Naive thymus-derived CD4-positive, alpha-beta T cell (primary cell): ENCODE measurements around the gene DBH. TPM values are rescaled to one million over a fixed set of nuclear protein-coding genes. Genes with fewer than 3 reads are reported as not detected.
A peak's percentile ranks its signal among the peaks of the same experiment; 100 is the strongest.
"Not testable (repeated sequence)": the region's sequence is repeated elsewhere in the genome, so short reads cannot be mapped to it uniquely, and the experiment has no call there.

Source experiments
- ATAC-seq: fragments of 150-1000 bp; cut with Tn5 transposase; 2 replicates; pipeline ENCODE4 v1.10.0; 2021; ENCODE audit warnings: mild to moderate bottlenecking, moderate library complexity
- CTCF ChIA-PET: fragments of 350-600 bp; sonication (Branson Sonifier 250); formaldehyde crosslinking; loops from one replicate; lab custom pipeline; 2021; ENCODE audit warnings: antibody characterized with exemption; lab: Charles Lee
- POLR2A ChIA-PET: fragments of 350-600 bp; sonication (Branson Sonifier 250); formaldehyde crosslinking; loops from one replicate; lab custom pipeline; 2021; ENCODE audit warnings: antibody characterized with exemption, inconsistent platforms; lab: Charles Lee
- DNase-seq, 9 donors: peaks; one replicate each; pipeline versions ENCODE4 v3.0.0 to v3.0.0-alpha.2; 2020 to 2022; ENCODE audit warnings: mixed read lengths in 1 of 9
- H3K27ac ChIP-seq: one replicate; pipeline ENCODE4 v1.7.0; 2013; ENCODE audit warnings: mild to moderate bottlenecking, low read depth, low read length, moderate library complexity
- H3K27me3 ChIP-seq, 2 donors: one replicate each; pipeline ENCODE4 v1.7.0; 2013; ENCODE audit warnings: low read length in 2 of 2, mild to moderate bottlenecking in 2 of 2, moderate library complexity in 2 of 2; ENCODE audit not compliant: control insufficient read depth in 2 of 2, insufficient read depth in 2 of 2
- H3K36me3 ChIP-seq, 3 experiments: 1 replicate in 2 of 3; 2 replicates in 1 of 3; pipeline ENCODE4 v1.7.0; 2013; ENCODE audit warnings: low read length in 3 of 3, mild to moderate bottlenecking in 3 of 3, moderate library complexity in 1 of 3; ENCODE audit not compliant: insufficient read depth in 3 of 3, control insufficient read depth in 2 of 3
- H3K4me1 ChIP-seq, 2 donors: one replicate each; pipeline ENCODE4 v1.7.0; 2013; ENCODE audit warnings: low read length in 2 of 2, mild to moderate bottlenecking in 2 of 2, moderate library complexity in 1 of 2; ENCODE audit not compliant: control insufficient read depth in 2 of 2, insufficient read depth in 2 of 2
- H3K4me3 ChIP-seq: 2 replicates; pipeline ENCODE4 v1.7.0; 2013; ENCODE audit warnings: mild to moderate bottlenecking, low read length
- H3K9me3 ChIP-seq, 3 experiments: 1 replicate in 2 of 3; 2 replicates in 1 of 3; pipeline ENCODE4 v1.7.0; 2013; ENCODE audit warnings: low read length in 3 of 3; ENCODE audit not compliant: control insufficient read depth in 2 of 3
- H3K27ac Mint-ChIP-seq, 9 donors: one replicate each; pipeline ENCODE4 v1.8.0; 2020 to 2022; ENCODE audit warnings: mixed read lengths in 9 of 9, mild to moderate bottlenecking in 8 of 9, moderate library complexity in 5 of 9, inconsistent platforms in 2 of 9
- H3K27me3 Mint-ChIP-seq, 5 donors: one replicate each; pipeline ENCODE4 v1.8.0; 2021 to 2022; ENCODE audit warnings: mixed read lengths in 5 of 5, mild to moderate bottlenecking in 1 of 5
- H3K36me3 Mint-ChIP-seq, 5 donors: one replicate each; pipeline ENCODE4 v1.8.0; 2020 to 2022; ENCODE audit warnings: mixed read lengths in 5 of 5, mild to moderate bottlenecking in 3 of 5, inconsistent platforms in 1 of 5
- H3K4me1 Mint-ChIP-seq, 7 donors: one replicate each; pipeline ENCODE4 v1.8.0; 2020 to 2022; ENCODE audit warnings: mixed read lengths in 7 of 7, mild to moderate bottlenecking in 3 of 7, inconsistent platforms in 1 of 7
- H3K4me3 Mint-ChIP-seq, 10 donors: one replicate each; pipeline ENCODE4 v1.8.0; 2020 to 2022; ENCODE audit warnings: mild to moderate bottlenecking in 10 of 10, mixed read lengths in 10 of 10, moderate library complexity in 6 of 10, inconsistent platforms in 2 of 10
- H3K9me3 Mint-ChIP-seq, 11 donors: one replicate each; pipeline ENCODE4 v1.8.0; 2020 to 2022; ENCODE audit warnings: mixed read lengths in 11 of 11, mild to moderate bottlenecking in 4 of 11, inconsistent platforms in 1 of 11, moderate library complexity in 1 of 11
- intact Hi-C, 2 donors: fragments of 100-400 bp; cut with micrococcal nuclease; formaldehyde crosslinking; loops; one replicate each; pipeline ENCODE4 v1.15.1; 2023
- polyA plus RNA-seq, 2 donors: library from polyadenylated mRNA; unstranded; fragments of 300-500 nt; fragmentation: Illumina TruSeq; gene quantifications; one replicate each; pipeline ENCODE4 v1.2.3, GENCODE V29; 2021
- total RNA-seq, 6 experiments: library from RNA in 5 of 6; stranded (reverse) in 5 of 6; gene quantifications; 1 replicate in 5 of 6; 2 replicates in 1 of 6; pipeline ENCODE4 v1.2.3 and lab custom pipeline; 2021 to 2026

The DBH gene
- total and polyA plus RNA-seq, 7 experiments from 2014 or later: 0.08 to 1.2 (median 0.17) TPM; not detected in 1

GRCh38 chr9:133671371-133671770 lies 35.2 kb downstream of the DBH start:
- Mint-ChIP-seq H3K27ac (peak overlapping the region in 3 of 9 donors; percentile 30 to 60 (median 34)), H3K36me3 (peaks cover 0 to 4% (median 0%) of the 10 kb centered on the region in 5 donors), H3K27me3 (no peaks in the 10 kb centered on the region), H3K4me3 (no peak overlapping the region), H3K4me1 (peaks cover 11 to 25% (median 20%) of the 10 kb centered on the region in 7 donors), H3K9me3 (no peaks in the 10 kb centered on the region)
- ChIA-PET CTCF (interaction anchor here (0.6 to 1.2 kb wide), 2 partner anchors 56 to 176 kb away, joined by 6 read pairs; no protein-coding TSS in a partner anchor), POLR2A (interaction anchor here (0.7 to 1.1 kb wide), 2 partner anchors 15 to 635 kb away, joined by 3 read pairs; no protein-coding TSS in a partner anchor)
- no peaks in the 10 kb centered on the region for H3K9me3 ChIP-seq
- H3K4me1 ChIP-seq: peaks cover 5 to 11% of the 10 kb centered on the region in 2 donors
- no peak overlapping the region for H3K4me3 ChIP-seq
- peaks cover 0 to 27% (median 0%) of the 10 kb centered on the region in 3 experiments for H3K36me3 ChIP-seq
- intact Hi-C loops: no loop called here
- DNase-seq (no peak), ATAC-seq (no peak)
- H3K27ac ChIP-seq: no peak overlapping the region
- H3K27me3 ChIP-seq: no peaks in the 10 kb centered on the region

DNA sequence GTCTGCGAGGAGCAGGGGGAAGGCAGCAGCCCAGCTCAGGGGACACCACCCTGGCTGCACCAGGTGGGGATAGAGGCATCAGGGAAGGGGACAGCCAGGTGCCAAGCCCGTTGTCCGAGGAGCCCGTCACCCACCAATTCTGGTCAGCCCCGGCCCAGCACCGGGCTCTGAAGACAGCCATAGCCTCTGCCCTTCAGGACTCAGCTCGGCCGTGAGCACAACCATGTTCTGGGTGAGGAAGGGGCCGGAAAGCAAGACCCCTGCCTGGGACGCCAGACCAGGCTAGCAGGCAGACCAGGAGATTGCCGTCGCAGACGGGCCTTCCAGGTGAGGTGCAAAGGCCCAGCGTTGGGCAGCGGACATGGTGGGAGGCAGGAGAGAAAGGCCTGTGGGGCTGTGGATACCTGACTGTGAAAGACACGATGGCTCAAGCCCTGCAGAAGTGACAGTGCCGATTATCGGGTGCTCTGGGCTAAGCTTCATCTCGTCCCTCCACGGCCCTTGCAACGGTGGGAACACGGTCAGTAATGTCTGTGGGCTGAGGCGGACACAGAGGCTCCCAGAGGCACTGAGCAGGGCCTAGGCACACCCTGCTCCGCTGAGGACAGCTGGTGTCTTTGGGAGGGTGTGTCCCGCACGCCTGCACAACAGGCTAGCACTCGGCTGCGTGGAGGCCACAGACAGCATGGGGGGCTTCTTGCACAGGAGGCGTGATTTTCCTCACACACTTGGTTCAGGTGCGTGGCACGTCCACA lies 36.5 kb downstream of the DBH start:
- ATAC-seq: no peak
- H3K27ac Mint-ChIP-seq: peak overlapping the region in 8 of 9 donors; percentile 32 to 83 (median 62)
- Histone ChIP-seq H3K4me1 (peaks cover 16 to 23% of the 10 kb centered on the region in 2 donors), H3K36me3 (peaks cover 0 to 23% (median 0%) of the 10 kb centered on the region in 3 experiments), H3K9me3 (no peaks in the 10 kb centered on the region), H3K27ac (no peak overlapping the region), H3K27me3 (no peaks in the 10 kb centered on the region), H3K4me3 (no peak overlapping the region)
- POLR2A ChIA-PET: interaction anchor here (0.9 to 1.8 kb wide), 2 partner anchors 15 to 28 kb away, joined by 3 to 7 read pairs; no protein-coding TSS in a partner anchor
- no peak for DNase-seq
- intact Hi-C loops: no loop called here
- peaks cover 0 to 2% (median 0%) of the 10 kb centered on the region in 5 donors for H3K36me3 Mint-ChIP-seq
- no peaks in the 10 kb centered on the region for H3K9me3 Mint-ChIP-seq
- CTCF ChIA-PET: interaction anchor here (0.9 to 1.0 kb wide), 2 partner anchors 37 to 44 kb away, joined by 3 read pairs; no protein-coding TSS in a partner anchor
- H3K4me1 Mint-ChIP-seq: peaks cover 21 to 38% (median 31%) of the 10 kb centered on the region in 7 donors
- no peaks in the 10 kb centered on the region for H3K27me3 Mint-ChIP-seq
- no peak overlapping the region for H3K4me3 Mint-ChIP-seq

DNA sequence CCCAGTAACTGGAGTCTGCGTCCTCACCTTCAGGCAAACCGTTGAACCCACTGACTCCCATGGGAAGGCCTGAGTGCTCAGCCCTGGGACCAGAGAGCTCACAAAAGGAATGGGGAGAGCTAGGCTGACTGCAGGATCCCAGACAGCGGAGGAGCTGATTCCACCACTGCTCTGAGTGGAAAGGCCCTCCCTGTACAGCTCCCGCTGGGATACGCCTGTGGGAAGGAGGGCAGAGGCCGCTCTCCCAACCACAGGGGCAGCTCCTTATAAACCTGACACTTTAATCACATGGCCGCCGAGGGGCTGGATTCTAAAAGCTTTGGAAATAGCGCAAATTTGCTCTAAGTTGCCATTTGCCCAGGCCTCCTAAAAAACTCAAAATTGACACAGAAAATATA lies 37.1 kb downstream of the DBH start:
- H3K36me3 ChIP-seq: peaks cover 0 to 23% (median 0%) of the 10 kb centered on the region in 3 experiments
- no peak overlapping the region for H3K4me3 Mint-ChIP-seq
- ChIA-PET CTCF (interaction anchor here (0.9 to 1.0 kb wide), 2 partner anchors 37 to 43 kb away, joined by 3 read pairs; no protein-coding TSS in a partner anchor), POLR2A (interaction anchor here (0.9 to 1.8 kb wide), 2 partner anchors 16 to 28 kb away, joined by 3 to 7 read pairs; no protein-coding TSS in a partner anchor)
- peaks cover 0 to 2% (median 0%) of the 10 kb centered on the region in 5 donors for H3K36me3 Mint-ChIP-seq
- H3K4me1 ChIP-seq: peaks cover 21 to 29% of the 10 kb centered on the region in 2 donors
- peaks cover 22 to 44% (median 33%) of the 10 kb centered on the region in 7 donors for H3K4me1 Mint-ChIP-seq
- DNase-seq (no peak), ATAC-seq (no peak)
- intact Hi-C loops: no loop called here
- peak overlapping the region in 6 of 9 donors; percentile 41 to 78 (median 54) for H3K27ac Mint-ChIP-seq
- no peaks in the 10 kb centered on the region for H3K9me3 ChIP-seq
- H3K27me3 ChIP-seq: no peaks in the 10 kb centered on the region
- no peaks in the 10 kb centered on the region for H3K9me3 Mint-ChIP-seq
- no peaks in the 10 kb centered on the region for H3K27me3 Mint-ChIP-seq
- no peak overlapping the region for H3K27ac ChIP-seq
- no peak overlapping the region for H3K4me3 ChIP-seq

- H3K27ac Mint-ChIP-seq: peak overlapping the region in 8 of 9 donors; percentile 75 to 100 (median 90)
- Histone ChIP-seq H3K4me1 (peaks cover 24 to 32% of the 10 kb centered on the region in 2 donors), H3K36me3 (peaks cover 0 to 23% (median 0%) of the 10 kb centered on the region in 3 experiments), H3K27ac (no peak overlapping the region), H3K27me3 (no peaks in the 10 kb centered on the region), H3K9me3 (no peaks in the 10 kb centered on the region), H3K4me3 (no peak overlapping the region)
- H3K36me3 Mint-ChIP-seq: peaks cover 0 to 2% (median 0%) of the 10 kb centered on the region in 5 donors
- ATAC-seq (no peak), DNase-seq (no peak)
- peaks cover 30 to 53% (median 41%) of the 10 kb centered on the region in 7 donors for H3K4me1 Mint-ChIP-seq
- no peak overlapping the region for H3K4me3 Mint-ChIP-seq
- H3K27me3 Mint-ChIP-seq: no peaks in the 10 kb centered on the region
- ChIA-PET POLR2A (interaction anchor here (1.8 kb wide), 1 partner anchor 27 kb away, joined by 7 read pairs; no protein-coding TSS in a partner anchor), CTCF (no interaction called here)
- no peaks in the 10 kb centered on the region for H3K9me3 Mint-ChIP-seq
- intact Hi-C loops: no loop called here
Observed at GRCh38 chr9:133674091-133674490, 37.9 kb downstream of the DBH start.

DNA sequence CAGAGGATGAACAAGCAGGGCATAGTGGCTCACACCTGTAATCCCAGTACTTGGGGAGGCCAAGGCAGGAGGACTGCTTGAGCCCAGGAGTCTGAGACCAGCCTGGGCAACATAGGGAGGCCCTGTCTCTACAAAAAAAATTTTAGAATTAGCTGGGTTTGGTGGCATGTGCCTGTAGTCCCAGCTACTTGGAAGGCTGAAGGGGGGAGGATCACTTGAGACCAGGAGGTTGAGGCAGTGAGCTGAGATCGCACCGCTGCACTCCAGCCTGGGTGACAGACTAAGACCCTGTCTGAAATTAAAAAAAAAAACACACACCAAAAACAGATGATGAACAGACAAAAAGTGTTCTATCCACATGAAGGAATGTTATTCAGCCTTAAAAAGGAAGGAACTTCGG lies 39.6 kb downstream of the DBH start:
- ChIA-PET POLR2A (interaction anchor here (2.1 to 18.3 kb wide), 3 partner anchors 19 to 40 kb away, joined by 8 to 448 read pairs (median 16); no protein-coding TSS in a partner anchor), CTCF (interaction anchor here (1.8 kb wide), 1 partner anchor 51 kb away, joined by 8 read pairs; no protein-coding TSS in a partner anchor)
- ATAC-seq, H3K9me3 ChIP-seq, H3K27me3 Mint-ChIP-seq, H3K36me3 Mint-ChIP-seq, H3K9me3 Mint-ChIP-seq, DNase-seq, H3K27me3 ChIP-seq, H3K4me3 ChIP-seq: not testable (repeated sequence)
- Mint-ChIP-seq H3K27ac (peak overlapping the region; percentile 60 to 100 (median 99)), H3K4me3 (peak overlapping the region in 4 of 10 donors; percentile 6 to 71 (median 27)), H3K4me1 (peaks cover 32 to 58% (median 42%) of the 10 kb centered on the region in 7 donors)
- H3K36me3 ChIP-seq: peaks cover 0 to 14% (median 0%) of the 10 kb centered on the region in 3 experiments
- H3K27ac ChIP-seq: peak overlapping the region; percentile 84
- H3K4me1 ChIP-seq: peaks cover 24 to 32% of the 10 kb centered on the region in 2 donors
- intact Hi-C loops: loop anchor here in 1 of 2 donors (2.0 kb wide), 1 partner anchor 55 kb away; no protein-coding TSS in a partner anchor

GRCh38 chr9:133676450-133676849 lies 40.3 kb downstream of the DBH start:
- H3K27ac Mint-ChIP-seq: peak overlapping the region; percentile 88 to 100 (median 99)
- no peaks in the 10 kb centered on the region for H3K27me3 Mint-ChIP-seq
- H3K36me3 Mint-ChIP-seq: peaks cover 0 to 2% (median 0%) of the 10 kb centered on the region in 5 donors
- intact Hi-C loops: loop anchor here in 1 of 2 donors (2.0 kb wide), 1 partner anchor 56 kb away; no protein-coding TSS in a partner anchor
- POLR2A ChIA-PET: interaction anchor here (1.2 to 18.3 kb wide), 7 partner anchors 10 to 39 kb away, joined by 4 to 448 read pairs (median 8); no protein-coding TSS in a partner anchor
- Histone ChIP-seq H3K4me3 (no peak overlapping the region), H3K36me3 (peaks cover 0 to 14% (median 0%) of the 10 kb centered on the region in 3 experiments), H3K4me1 (peaks cover 24 to 36% of the 10 kb centered on the region in 2 donors), H3K27me3 (no peaks in the 10 kb centered on the region), H3K9me3 (no peaks in the 10 kb centered on the region), H3K27ac (peak overlapping the region; percentile 84)
- no peaks in the 10 kb centered on the region for H3K9me3 Mint-ChIP-seq
- peak overlapping the region in 8 of 10 donors; percentile 26 to 76 (median 57) for H3K4me3 Mint-ChIP-seq
- DNase-seq (no peak), ATAC-seq (no peak)
- CTCF ChIA-PET: interaction anchor here (0.9 to 1.8 kb wide), 5 partner anchors 8 to 50 kb away, joined by 3 to 8 read pairs (median 5); no protein-coding TSS in a partner anchor
- peaks cover 32 to 60% (median 43%) of the 10 kb centered on the region in 7 donors for H3K4me1 Mint-ChIP-seq
